ENCODE data around the gene TNNC1. TPM values are rescaled to one million over a fixed set of nuclear protein-coding genes. Genes with fewer than 3 reads are reported as not detected.

Gene TNNC1
- total and polyA plus RNA-seq, 2 donors (not counting 1 experiment from before 2014, with no cell fraction given), result 0.33 to 0.69 TPM

DNA sequence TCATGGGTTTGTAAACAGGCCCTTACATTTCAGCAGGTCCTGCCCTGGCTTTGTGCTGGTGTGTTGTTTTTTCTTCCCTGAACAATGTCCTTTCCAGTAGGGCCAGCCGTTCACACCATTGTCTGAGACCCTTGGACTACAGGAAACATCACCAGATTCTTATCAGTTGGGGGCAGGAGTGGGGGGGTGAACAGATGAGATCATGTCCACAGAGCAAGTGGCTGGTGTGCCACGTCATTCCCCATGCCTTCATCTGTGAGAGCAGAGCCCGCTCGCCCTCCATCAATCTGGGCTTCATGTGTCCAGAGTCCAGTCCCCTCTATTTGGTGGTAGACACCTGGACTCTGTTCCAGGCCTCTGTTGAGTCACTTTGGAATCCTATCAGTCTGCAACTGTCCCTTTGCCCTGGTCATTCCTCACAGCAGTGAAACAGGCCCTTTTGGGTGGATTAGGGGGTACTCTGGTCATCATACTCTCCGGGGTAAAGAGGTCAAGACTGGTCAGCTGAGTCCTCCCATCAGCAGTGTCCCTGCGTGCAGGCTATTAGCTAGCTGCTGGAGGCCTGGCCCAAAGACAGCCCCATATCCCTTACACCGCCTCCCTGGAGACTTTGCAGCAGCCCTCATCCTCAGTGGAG is 23.9 kb downstream of the TNNC1 start:
- Histone ChIP-seq H3K4me2 (ENCODE audit: extremely low read depth, insufficient read depth, low read length) (no peak overlapping the region), H3K36me3 (ENCODE audit: control insufficient read depth, insufficient read depth, low read length) (no peaks in the 10 kb centered on the region), H3K4me3 (replicated peaks in 1 of 4; ENCODE audit: control extremely low read depth in 1 of 4, insufficient read depth in 1 of 4, low read depth in 3 of 4, low read length in 4 of 4) (no peak overlapping the region), H3K27ac (ENCODE audit: insufficient read depth, low read length) (no peak overlapping the region), H3K9ac (ENCODE audit: insufficient read depth, low read length) (no peak overlapping the region), H3K79me2 (ENCODE audit: control insufficient read depth, insufficient read depth, low read length) (no peaks in the 10 kb centered on the region), H3K4me1 (ENCODE audit: control insufficient read depth, extremely low read depth, insufficient read depth, low read length) (no peaks in the 10 kb centered on the region), H3K27me3 (ENCODE audit: control insufficient read depth, insufficient read depth, low read length) (peaks cover 6% of the 10 kb centered on the region), H2AFZ (ENCODE audit: low read length) (no peak overlapping the region), H4K20me1 (ENCODE audit: control insufficient read depth, extremely low read depth, insufficient read depth, low read length) (no peaks in the 10 kb centered on the region), H3K9me3 (ENCODE audit: control insufficient read depth, insufficient read depth, low read depth, low read length) (no peaks in the 10 kb centered on the region)
- TF ChIP-seq EZH2 (IDR thresholded peaks at IDR 0.05; ENCODE audit: low read length, missing control alignments), result no peak
- TF ChIP-seq, protein P1, sequence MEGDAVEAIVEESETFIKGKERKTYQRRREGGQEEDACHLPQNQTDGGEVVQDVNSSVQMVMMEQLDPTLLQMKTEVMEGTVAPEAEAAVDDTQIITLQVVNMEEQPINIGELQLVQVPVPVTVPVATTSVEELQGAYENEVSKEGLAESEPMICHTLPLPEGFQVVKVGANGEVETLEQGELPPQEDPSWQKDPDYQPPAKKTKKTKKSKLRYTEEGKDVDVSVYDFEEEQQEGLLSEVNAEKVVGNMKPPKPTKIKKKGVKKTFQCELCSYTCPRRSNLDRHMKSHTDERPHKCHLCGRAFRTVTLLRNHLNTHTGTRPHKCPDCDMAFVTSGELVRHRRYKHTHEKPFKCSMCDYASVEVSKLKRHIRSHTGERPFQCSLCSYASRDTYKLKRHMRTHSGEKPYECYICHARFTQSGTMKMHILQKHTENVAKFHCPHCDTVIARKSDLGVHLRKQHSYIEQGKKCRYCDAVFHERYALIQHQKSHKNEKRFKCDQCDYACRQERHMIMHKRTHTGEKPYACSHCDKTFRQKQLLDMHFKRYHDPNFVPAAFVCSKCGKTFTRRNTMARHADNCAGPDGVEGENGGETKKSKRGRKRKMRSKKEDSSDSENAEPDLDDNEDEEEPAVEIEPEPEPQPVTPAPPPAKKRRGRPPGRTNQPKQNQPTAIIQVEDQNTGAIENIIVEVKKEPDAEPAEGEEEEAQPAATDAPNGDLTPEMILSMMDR (conservative IDR thresholded peaks at IDR 0.05 in 1 of 2, IDR thresholded peaks at IDR 0.05 in 1 of 2; ENCODE audit: low read depth in 1 of 2, low read length in 2 of 2), result no peak
- peak in 1 of 2 donors; percentile 56 for DNase-seq (ENCODE audit: low read depth in 2 of 2)

DNA sequence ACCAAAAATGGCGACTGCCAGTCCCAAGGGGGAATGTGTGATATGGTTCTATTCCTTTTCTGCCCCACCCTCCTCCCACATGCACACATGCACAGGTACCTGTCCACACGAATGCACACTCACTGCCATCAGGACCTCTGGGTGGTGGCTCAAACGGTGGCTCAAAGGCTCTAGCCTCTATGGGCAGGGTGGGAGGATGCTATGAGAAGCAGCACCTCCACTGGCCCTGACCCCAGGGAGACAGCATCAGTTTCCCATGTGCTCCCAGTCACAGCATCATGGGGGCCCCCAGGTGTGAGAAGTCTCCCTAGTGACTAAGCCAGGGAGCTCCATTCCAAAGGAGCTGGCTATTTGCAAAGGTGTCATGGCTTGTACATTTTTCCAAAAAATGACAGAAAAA is 24.8 kb downstream of the TNNC1 start:
- H3K9me3 ChIP-seq (ENCODE audit: control insufficient read depth, insufficient read depth, low read depth, low read length), result no peaks in the 10 kb centered on the region
- H3K9ac ChIP-seq (ENCODE audit: insufficient read depth, low read length), result no peak overlapping the region
- no peak for DNase-seq (ENCODE audit: low read depth in 2 of 2)
- no peaks in the 10 kb centered on the region for H3K36me3 ChIP-seq (ENCODE audit: control insufficient read depth, insufficient read depth, low read length)
- H3K27ac ChIP-seq (ENCODE audit: insufficient read depth, low read length), result no peak overlapping the region
- no peak overlapping the region for H3K4me3 ChIP-seq (replicated peaks in 1 of 4; ENCODE audit: control extremely low read depth in 1 of 4, insufficient read depth in 1 of 4, low read depth in 3 of 4, low read length in 4 of 4)
- H3K4me1 ChIP-seq (ENCODE audit: control insufficient read depth, extremely low read depth, insufficient read depth, low read length), result no peaks in the 10 kb centered on the region
- H2AFZ ChIP-seq (ENCODE audit: low read length), result no peak overlapping the region
- no peak overlapping the region for H3K4me2 ChIP-seq (ENCODE audit: extremely low read depth, insufficient read depth, low read length)
- no peak for TF ChIP-seq EZH2 (IDR thresholded peaks at IDR 0.05; ENCODE audit: low read length, missing control alignments)
- TF ChIP-seq, protein P1 (conservative IDR thresholded peaks at IDR 0.05 in 1 of 2, IDR thresholded peaks at IDR 0.05 in 1 of 2; ENCODE audit: low read depth in 1 of 2, low read length in 2 of 2), result no peak
- H4K20me1 ChIP-seq (ENCODE audit: control insufficient read depth, extremely low read depth, insufficient read depth, low read length), result no peaks in the 10 kb centered on the region
- H3K79me2 ChIP-seq (ENCODE audit: control insufficient read depth, insufficient read depth, low read length), result no peaks in the 10 kb centered on the region
- H3K27me3 ChIP-seq (ENCODE audit: control insufficient read depth, insufficient read depth, low read length), result peaks cover 4% of the 10 kb centered on the region

DNA sequence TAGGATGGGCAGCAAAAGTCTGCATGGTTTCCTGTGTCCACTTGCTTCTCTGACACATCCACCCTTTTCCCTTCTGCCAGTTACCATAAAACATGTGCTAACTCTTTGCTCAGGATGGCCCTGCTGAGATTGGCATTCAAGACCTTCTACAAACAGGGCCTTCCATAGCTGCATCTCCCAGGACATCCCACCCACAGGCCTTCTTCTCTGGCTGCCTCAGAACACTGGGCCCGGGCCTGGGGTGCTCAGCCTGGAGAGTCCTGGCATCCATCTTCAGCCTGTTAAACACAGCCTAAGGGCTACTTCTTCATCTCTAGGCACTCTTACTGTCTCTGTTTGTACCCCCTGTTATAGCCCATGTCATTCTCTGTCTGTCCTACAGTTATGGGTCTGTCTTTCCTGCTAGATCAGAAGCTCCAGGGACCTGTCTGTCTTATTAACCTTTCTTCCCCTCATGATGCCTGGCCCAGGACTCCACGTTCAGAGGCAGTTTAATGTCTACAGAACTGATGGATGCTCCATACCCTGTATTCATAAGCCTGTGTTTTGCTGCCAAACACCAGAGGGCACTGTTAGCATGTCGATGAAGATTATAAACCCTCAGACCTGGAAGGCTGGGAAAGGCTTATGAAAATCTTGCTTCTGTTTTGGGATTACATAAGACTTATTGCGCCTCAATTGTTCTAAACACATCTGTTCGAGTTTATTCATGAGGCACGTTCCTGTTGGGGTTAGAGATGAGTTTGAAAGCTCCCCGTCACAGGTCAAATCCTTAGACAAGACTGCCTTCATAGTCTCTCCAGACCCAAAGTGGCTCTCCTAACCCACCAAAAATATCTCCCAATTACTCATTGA is 25.5 kb downstream of the TNNC1 start:
- H3K27ac ChIP-seq (ENCODE audit: insufficient read depth, low read length), result no peak overlapping the region
- no peak overlapping the region for H3K4me3 ChIP-seq (replicated peaks in 1 of 4; ENCODE audit: control extremely low read depth in 1 of 4, insufficient read depth in 1 of 4, low read depth in 3 of 4, low read length in 4 of 4)
- no peaks in the 10 kb centered on the region for H3K79me2 ChIP-seq (ENCODE audit: control insufficient read depth, insufficient read depth, low read length)
- no peak overlapping the region for H3K4me2 ChIP-seq (ENCODE audit: extremely low read depth, insufficient read depth, low read length)
- H2AFZ ChIP-seq (ENCODE audit: low read length), result no peak overlapping the region
- no peaks in the 10 kb centered on the region for H3K36me3 ChIP-seq (ENCODE audit: control insufficient read depth, insufficient read depth, low read length)
- no peaks in the 10 kb centered on the region for H3K27me3 ChIP-seq (ENCODE audit: control insufficient read depth, insufficient read depth, low read length)
- no peaks in the 10 kb centered on the region for H3K9me3 ChIP-seq (ENCODE audit: control insufficient read depth, insufficient read depth, low read depth, low read length)
- peak; percentile 66 to 89 for DNase-seq (ENCODE audit: low read depth in 2 of 2)
- TF ChIP-seq, protein P1 (conservative IDR thresholded peaks at IDR 0.05 in 1 of 2, IDR thresholded peaks at IDR 0.05 in 1 of 2; ENCODE audit: low read depth in 1 of 2, low read length in 2 of 2), result peak; percentile 85 to 89
- TF ChIP-seq EZH2 (IDR thresholded peaks at IDR 0.05; ENCODE audit: low read length, missing control alignments), result no peak
- H4K20me1 ChIP-seq (ENCODE audit: control insufficient read depth, extremely low read depth, insufficient read depth, low read length), result no peaks in the 10 kb centered on the region
- H3K9ac ChIP-seq (ENCODE audit: insufficient read depth, low read length), result no peak overlapping the region
- no peaks in the 10 kb centered on the region for H3K4me1 ChIP-seq (ENCODE audit: control insufficient read depth, extremely low read depth, insufficient read depth, low read length)
